ENCODE results near the gene SNUPN. TPM values are rescaled to one million over a fixed set of nuclear protein-coding genes. Genes with fewer than 3 reads are reported as not detected.
"Not testable (repeated sequence)": the region's sequence is repeated elsewhere in the genome, so short reads cannot be mapped to it uniquely, and the experiment has no call there.

SNUPN gene
- polyA plus RNA-seq, 1 donor (not counting 4 experiments of a cell fraction or from before 2014, with no cell fraction given) = 24.9 TPM

- peaks cover 3% of the 10 kb centered on the region for H3K4me1 ChIP-seq (ENCODE audit: control insufficient read depth, extremely low read depth, insufficient read depth, low read length)
- dilution Hi-C loops (cut with MboI; ENCODE audit: extremely low pct_ligation_motif_present, low sequenced_read_pairs) = no loop called here
- H4K20me1 ChIP-seq (ENCODE audit: control insufficient read depth, extremely low read depth, insufficient read depth, low read length) = no peaks in the 10 kb centered on the region
- no peak for DNase-seq (ENCODE audit: low read depth, low spot score)
- H3K9ac ChIP-seq (ENCODE audit: control insufficient read depth, extremely low read depth, insufficient read depth, low read length) = no peak overlapping the region
- H2AFZ ChIP-seq (ENCODE audit: control insufficient read depth, low read length) = no peak overlapping the region
- no peaks in the 10 kb centered on the region for H3K9me1 ChIP-seq (ENCODE audit: control insufficient read depth, extremely low read depth, insufficient read depth, low read length)
- no peak overlapping the region for H3K4me2 ChIP-seq (ENCODE audit: control insufficient read depth, extremely low read depth, insufficient read depth, low read depth, low read length)
- no peaks in the 10 kb centered on the region for H3K36me3 ChIP-seq (ENCODE audit: control insufficient read depth in 2 of 2, extremely low read depth in 1 of 2, insufficient read depth in 2 of 2, low read length in 2 of 2)
- H3K4me3 ChIP-seq (ENCODE audit: control insufficient read depth in 2 of 3, extremely low read depth in 1 of 3, insufficient read depth in 2 of 3, low read depth in 1 of 3, low read length in 3 of 3) = no peak overlapping the region
- no peaks in the 10 kb centered on the region for H3K9me3 ChIP-seq (ENCODE audit: control insufficient read depth, low read depth, low read length)
- no peaks in the 10 kb centered on the region for H3K27me3 ChIP-seq (ENCODE audit: control insufficient read depth, extremely low read depth, insufficient read depth, low read length)
- TF ChIP-seq EZH2 (IDR thresholded peaks at IDR 0.05; ENCODE audit: low read length) (no peak), CTCF (optimal IDR thresholded peaks at IDR 0.05 in 1 of 3, IDR thresholded peaks at IDR 0.05 in 1 of 3, conservative IDR thresholded peaks at IDR 0.05 in 1 of 3; ENCODE audit: extremely low read depth in 1 of 3, insufficient read depth in 2 of 3, low read length in 3 of 3) (no peak)
- no peak for FAIRE-seq
- H3K27ac ChIP-seq (ENCODE audit: control insufficient read depth, insufficient read depth, low read length) = no peak overlapping the region
- peaks cover under 1% of the 10 kb centered on the region for H3K79me2 ChIP-seq (ENCODE audit: control insufficient read depth, insufficient read depth, low read length)
Measured at GRCh38 chr15:75584121-75584520, 41.4 kb downstream of the SNUPN start.

- Histone ChIP-seq H3K4me2 (ENCODE audit: control insufficient read depth, extremely low read depth, insufficient read depth, low read depth, low read length) (no peak overlapping the region), H3K4me1 (ENCODE audit: control insufficient read depth, extremely low read depth, insufficient read depth, low read length) (peaks cover 3% of the 10 kb centered on the region), H3K36me3 (ENCODE audit: control insufficient read depth in 2 of 2, extremely low read depth in 1 of 2, insufficient read depth in 2 of 2, low read length in 2 of 2) (no peaks in the 10 kb centered on the region), H3K27me3 (ENCODE audit: control insufficient read depth, extremely low read depth, insufficient read depth, low read length) (no peaks in the 10 kb centered on the region), H3K79me2 (ENCODE audit: control insufficient read depth, insufficient read depth, low read length) (peaks cover 4% of the 10 kb centered on the region), H2AFZ (ENCODE audit: control insufficient read depth, low read length) (no peak overlapping the region), H3K9ac (ENCODE audit: control insufficient read depth, extremely low read depth, insufficient read depth, low read length) (no peak overlapping the region), H3K9me1 (ENCODE audit: control insufficient read depth, extremely low read depth, insufficient read depth, low read length) (no peaks in the 10 kb centered on the region), H4K20me1 (ENCODE audit: control insufficient read depth, extremely low read depth, insufficient read depth, low read length) (no peaks in the 10 kb centered on the region), H3K4me3 (ENCODE audit: control insufficient read depth in 2 of 3, extremely low read depth in 1 of 3, insufficient read depth in 2 of 3, low read depth in 1 of 3, low read length in 3 of 3) (no peak overlapping the region), H3K9me3 (ENCODE audit: control insufficient read depth, low read depth, low read length) (no peaks in the 10 kb centered on the region), H3K27ac (ENCODE audit: control insufficient read depth, insufficient read depth, low read length) (no peak overlapping the region)
- FAIRE-seq (no peak), DNase-seq (ENCODE audit: low read depth, low spot score) (no peak)
- dilution Hi-C loops (cut with MboI; ENCODE audit: extremely low pct_ligation_motif_present, low sequenced_read_pairs) = no loop called here
- TF ChIP-seq EZH2 (IDR thresholded peaks at IDR 0.05; ENCODE audit: low read length) = no peak
- no peak for TF ChIP-seq CTCF (optimal IDR thresholded peaks at IDR 0.05 in 1 of 3, IDR thresholded peaks at IDR 0.05 in 1 of 3, conservative IDR thresholded peaks at IDR 0.05 in 1 of 3; ENCODE audit: extremely low read depth in 1 of 3, insufficient read depth in 2 of 3, low read length in 3 of 3)
Measured at GRCh38 chr15:75583701-75584100, 41.8 kb downstream of the SNUPN start.

- dilution Hi-C loops (cut with MboI; ENCODE audit: extremely low pct_ligation_motif_present, low sequenced_read_pairs); H4K20me1 ChIP-seq (ENCODE audit: control insufficient read depth, extremely low read depth, insufficient read depth, low read length); DNase-seq (ENCODE audit: low read depth, low spot score); H3K4me3 ChIP-seq (ENCODE audit: control insufficient read depth in 2 of 3, extremely low read depth in 1 of 3, insufficient read depth in 2 of 3, low read depth in 1 of 3, low read length in 3 of 3); H3K9me3 ChIP-seq (ENCODE audit: control insufficient read depth, low read depth, low read length); H3K36me3 ChIP-seq (ENCODE audit: control insufficient read depth in 2 of 2, extremely low read depth in 1 of 2, insufficient read depth in 2 of 2, low read length in 2 of 2); H2AFZ ChIP-seq (ENCODE audit: control insufficient read depth, low read length); H3K27ac ChIP-seq (ENCODE audit: control insufficient read depth, insufficient read depth, low read length); H3K9ac ChIP-seq (ENCODE audit: control insufficient read depth, extremely low read depth, insufficient read depth, low read length); H3K4me2 ChIP-seq (ENCODE audit: control insufficient read depth, extremely low read depth, insufficient read depth, low read depth, low read length); H3K27me3 ChIP-seq (ENCODE audit: control insufficient read depth, extremely low read depth, insufficient read depth, low read length); H3K4me1 ChIP-seq (ENCODE audit: control insufficient read depth, extremely low read depth, insufficient read depth, low read length); H3K9me1 ChIP-seq (ENCODE audit: control insufficient read depth, extremely low read depth, insufficient read depth, low read length); FAIRE-seq: not testable (repeated sequence)
- peaks cover 11% of the 10 kb centered on the region for H3K79me2 ChIP-seq (ENCODE audit: control insufficient read depth, insufficient read depth, low read length)
Measured at GRCh38 chr15:75582943-75583342, 42.6 kb downstream of the SNUPN start.
